Neural cell (in vitro differentiated cells): ENCODE measurements around the gene CLIP1. TPM values are rescaled to one million over a fixed set of nuclear protein-coding genes. Genes with fewer than 3 reads are reported as not detected.
"Not testable (repeated sequence)": the region's sequence is repeated elsewhere in the genome, so short reads cannot be mapped to it uniquely, and the experiment has no call there.

Source experiments
- H2AFZ ChIP-seq: fragments of 200-600, 300-800 bp; sonication (generic), shearing (Covaris generic); 2 replicates; pipeline ENCODE4 v1.6.0; 2014; ENCODE audit warnings: low read depth, mild to moderate bottlenecking, antibody characterized with exemption, low read length, moderate library complexity
- H3F3A ChIP-seq: fragments of 200-600 bp; shearing (Covaris generic); 2 replicates; pipeline ENCODE4 v1.6.1; 2016; ENCODE audit warnings: mild to moderate bottlenecking, moderate library complexity, mixed read lengths, antibody characterized with exemption, low read length; ENCODE audit not compliant: insufficient read depth, poor library complexity, severe bottlenecking
- H3K27ac ChIP-seq: fragments of 200-600, 300-800 bp; sonication (generic), shearing (Covaris generic); 2 replicates; pipeline ENCODE4 v1.5.1; 2014; ENCODE audit warnings: mild to moderate bottlenecking, low read length, moderate library complexity
- H3K27me3 ChIP-seq: fragments of 300-800, 200-600 bp; sonication (generic), shearing (Covaris generic); 2 replicates; pipeline ENCODE4 v1.6.0; 2014; ENCODE audit warnings: mild to moderate bottlenecking, low read depth, low read length, moderate library complexity; ENCODE audit not compliant: insufficient read depth
- H3K36me3 ChIP-seq: fragments of 300-800, 200-600 bp; sonication (generic), shearing (Covaris generic); 2 replicates; pipeline ENCODE4 v1.5.1; 2014; ENCODE audit warnings: mild to moderate bottlenecking, antibody characterized with exemption, low read length, moderate library complexity; ENCODE audit not compliant: insufficient read depth
- H3K4me2 ChIP-seq: fragments of 300-800, 200-600 bp; sonication (generic), shearing (Covaris generic); 2 replicates; pipeline ENCODE4 v1.6.0; 2014; ENCODE audit warnings: mild to moderate bottlenecking, low read length
- H3K4me3 ChIP-seq: fragments of 300-800, 200-600 bp; sonication (generic), shearing (Covaris generic); 2 replicates; pipeline ENCODE4 v1.5.1; 2014; ENCODE audit warnings: mild to moderate bottlenecking, low read length, moderate library complexity
- H3K79me2 ChIP-seq: fragments of 200-600 bp; shearing (Covaris generic); replicated peaks from 2 replicates; pipeline ENCODE4 v1.6.0; 2014; ENCODE audit warnings: mild to moderate bottlenecking, low read length, moderate library complexity; ENCODE audit not compliant: insufficient read depth
- H3K9ac ChIP-seq: fragments of 300-800, 200-600 bp; sonication (generic), shearing (Covaris generic); 2 replicates; pipeline ENCODE4 v1.6.1; 2016; ENCODE audit warnings: mild to moderate bottlenecking, low read length, mixed read lengths
- H3K9me2 ChIP-seq: fragments of 200-600 bp; shearing (Covaris generic); 2 replicates; pipeline ENCODE4 v1.6.1; 2016; ENCODE audit warnings: mild to moderate bottlenecking, low read length, mixed read lengths; ENCODE audit not compliant: insufficient read depth
- H3K9me3 ChIP-seq: fragments of 200-600, 300-800 bp; sonication (generic), shearing (Covaris generic); 2 replicates; pipeline ENCODE4 v1.6.1; 2016; ENCODE audit warnings: mild to moderate bottlenecking, mixed run types, low read length, moderate library complexity, mixed read lengths
- H4K20me1 ChIP-seq: fragments of 200-600 bp; shearing (Covaris generic); 2 replicates; pipeline ENCODE4 v1.6.1; 2016; ENCODE audit warnings: mild to moderate bottlenecking, mixed run types; ENCODE audit not compliant: insufficient read depth
- EP300 ChIP-seq: fragments of 450-650 bp; conservative IDR thresholded peaks from 2 replicates; pipeline ENCODE4 v1.6.1; 2014; ENCODE audit warnings: antibody characterized with exemption, mild to moderate bottlenecking, moderate library complexity; ENCODE audit not compliant: poor library complexity, severe bottlenecking
- EZH2 ChIP-seq: fragments of 200-600, 300-800 bp; shearing (Covaris generic), sonication (generic); IDR thresholded peaks from 2 replicates; pipeline ENCODE4 v1.6.1; 2014; ENCODE audit warnings: antibody characterized with exemption, low read length, borderline replicate concordance, mild to moderate bottlenecking; ENCODE audit not compliant: insufficient read depth, poor library complexity, severe bottlenecking
- MXI1 ChIP-seq: fragments of 450-650 bp; conservative IDR thresholded peaks from 2 replicates; pipeline ENCODE4 v1.6.1; 2014; ENCODE audit warnings: antibody characterized with exemption, mild to moderate bottlenecking; ENCODE audit not compliant: poor library complexity, severe bottlenecking
- POLR2AphosphoS5 ChIP-seq: IDR thresholded peaks from 2 replicates; pipeline ENCODE4 v1.6.1; 2012
- RAD21 ChIP-seq: fragments of 450-650 bp; conservative IDR thresholded peaks from 2 replicates; pipeline ENCODE4 v1.6.1; 2014; ENCODE audit warnings: antibody characterized with exemption, mild to moderate bottlenecking, moderate library complexity
- REST ChIP-seq: IDR thresholded peaks from 2 replicates; pipeline ENCODE4 v1.6.1; 2012; ENCODE audit warnings: borderline replicate concordance
- SMC3 ChIP-seq: fragments of 450-650 bp; conservative IDR thresholded peaks from 2 replicates; pipeline ENCODE4 v1.6.1; 2014; ENCODE audit warnings: antibody characterized with exemption, mild to moderate bottlenecking, moderate library complexity; ENCODE audit not compliant: poor library complexity
- TAF1 ChIP-seq: IDR thresholded peaks from 2 replicates; pipeline ENCODE4 v1.6.1; 2012; ENCODE audit warnings: low read depth
- polyA plus RNA-seq: library from polyadenylated mRNA; depleted of rRNA; stranded (reverse); fragments of >200 nt; gene quantifications from 2 replicates; pipeline ENCODE4 v1.2.3, GENCODE V29; 2014
- TF ChIP-seq, protein P1 (sequence below): fragments of 450-650 bp; IDR thresholded peaks from 2 replicates; pipeline ENCODE4 v1.5.1; 2014; ENCODE audit warnings: antibody characterized with exemption, mild to moderate bottlenecking, moderate library complexity; ENCODE audit not compliant: poor library complexity, severe bottlenecking

The CLIP1 gene
- polyA plus RNA-seq, 1 donor from 2014 or later, result 67.4 TPM

GRCh38 chr12:122446390-122446789 is 23.9 kb upstream of the CLIP1 start:
- not testable (repeated sequence) for H4K20me1 ChIP-seq, H2AFZ ChIP-seq, H3K9me2 ChIP-seq, H3K27ac ChIP-seq, H3K9me3 ChIP-seq, H3K79me2 ChIP-seq, H3F3A ChIP-seq, H3K9ac ChIP-seq, H3K4me2 ChIP-seq, H3K4me3 ChIP-seq, H3K36me3 ChIP-seq, H3K27me3 ChIP-seq

- H3K9me2 ChIP-seq, H3K4me3 ChIP-seq, H3K27ac ChIP-seq, H2AFZ ChIP-seq, H3K27me3 ChIP-seq, H4K20me1 ChIP-seq, H3K4me2 ChIP-seq, H3K9me3 ChIP-seq, H3F3A ChIP-seq, H3K79me2 ChIP-seq, H3K9ac ChIP-seq, H3K36me3 ChIP-seq: not testable (repeated sequence)
Observed at GRCh38 chr12:122444071-122444470, 21.6 kb upstream of the CLIP1 start.

- H4K20me1 ChIP-seq, H2AFZ ChIP-seq, H3F3A ChIP-seq, H3K9ac ChIP-seq, H3K79me2 ChIP-seq, H3K9me2 ChIP-seq, H3K4me2 ChIP-seq, H3K36me3 ChIP-seq, H3K9me3 ChIP-seq, H3K27ac ChIP-seq, H3K4me3 ChIP-seq, H3K27me3 ChIP-seq: not testable (repeated sequence)
Observed at GRCh38 chr12:122438822-122439221, 16.4 kb upstream of the CLIP1 start.

GRCh38 chr12:122437656-122438121 is 15.2 kb upstream of the CLIP1 start:
- Histone ChIP-seq H3K4me3 (no peak overlapping the region), H3F3A (no peaks in the 10 kb centered on the region), H3K27me3 (no peaks in the 10 kb centered on the region), H3K36me3 (no peaks in the 10 kb centered on the region), H3K79me2 (no peaks in the 10 kb centered on the region), H3K9ac (no peak overlapping the region), H3K9me3 (no peaks in the 10 kb centered on the region), H3K27ac (no peak overlapping the region), H3K4me2 (no peak overlapping the region), H3K9me2 (no peaks in the 10 kb centered on the region), H4K20me1 (no peaks in the 10 kb centered on the region), H2AFZ (no peak overlapping the region)
- TF ChIP-seq, protein P1, sequence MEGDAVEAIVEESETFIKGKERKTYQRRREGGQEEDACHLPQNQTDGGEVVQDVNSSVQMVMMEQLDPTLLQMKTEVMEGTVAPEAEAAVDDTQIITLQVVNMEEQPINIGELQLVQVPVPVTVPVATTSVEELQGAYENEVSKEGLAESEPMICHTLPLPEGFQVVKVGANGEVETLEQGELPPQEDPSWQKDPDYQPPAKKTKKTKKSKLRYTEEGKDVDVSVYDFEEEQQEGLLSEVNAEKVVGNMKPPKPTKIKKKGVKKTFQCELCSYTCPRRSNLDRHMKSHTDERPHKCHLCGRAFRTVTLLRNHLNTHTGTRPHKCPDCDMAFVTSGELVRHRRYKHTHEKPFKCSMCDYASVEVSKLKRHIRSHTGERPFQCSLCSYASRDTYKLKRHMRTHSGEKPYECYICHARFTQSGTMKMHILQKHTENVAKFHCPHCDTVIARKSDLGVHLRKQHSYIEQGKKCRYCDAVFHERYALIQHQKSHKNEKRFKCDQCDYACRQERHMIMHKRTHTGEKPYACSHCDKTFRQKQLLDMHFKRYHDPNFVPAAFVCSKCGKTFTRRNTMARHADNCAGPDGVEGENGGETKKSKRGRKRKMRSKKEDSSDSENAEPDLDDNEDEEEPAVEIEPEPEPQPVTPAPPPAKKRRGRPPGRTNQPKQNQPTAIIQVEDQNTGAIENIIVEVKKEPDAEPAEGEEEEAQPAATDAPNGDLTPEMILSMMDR, result no peak
- TF ChIP-seq EZH2 (no peak), MXI1 (no peak), POLR2AphosphoS5 (no peak), EP300 (no peak), SMC3 (no peak), TAF1 (no peak), REST (no peak), RAD21 (no peak)
